ENCODE data around the gene PI4KB. TPM values are rescaled to one million over a fixed set of nuclear protein-coding genes. Genes with fewer than 3 reads are reported as not detected.

Gene PI4KB
- total and polyA plus RNA-seq, 2 experiments from 2014 or later = 15.3 to 25.5 TPM

DNA sequence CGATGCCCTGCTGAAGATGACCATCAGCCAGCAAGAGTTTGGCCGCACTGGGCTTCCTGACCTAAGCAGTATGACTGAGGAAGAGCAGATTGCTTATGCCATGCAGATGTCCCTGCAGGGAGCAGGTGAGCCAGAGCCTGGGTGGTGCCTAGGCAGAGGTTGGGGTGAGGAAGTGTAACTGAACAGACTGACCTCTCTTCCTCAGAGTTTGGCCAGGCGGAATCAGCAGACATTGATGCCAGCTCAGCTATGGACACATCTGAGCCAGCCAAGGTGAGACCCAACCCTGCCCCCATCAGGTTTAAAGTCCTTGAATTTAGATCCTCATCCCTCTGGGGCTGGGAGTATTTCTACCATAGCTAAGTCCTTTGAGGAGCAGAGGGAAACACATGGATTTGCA is 60.9 kb downstream of the PI4KB start (continued):
- TF ChIP-seq ZNF462 (CRISPR knock-in tag; IDR thresholded peaks at IDR 0.05) (no peak), ZNF331 (CRISPR knock-in tag; IDR thresholded peaks at IDR 0.05; ENCODE audit: low read depth) (no peak)

GRCh38 chr1:151265446-151266236 is 61.6 kb downstream of the PI4KB start:
- H3K27ac Mint-ChIP-seq = no peak overlapping the region

GRCh38 chr1:151259351-151259750 is 67.9 kb downstream of the PI4KB start:
- Histone ChIP-seq H3K79me2 (replicated peaks; ENCODE audit: insufficient read depth) (peaks cover 78% of the 10 kb centered on the region), H2AFZ (no peak overlapping the region), H3K27ac (ENCODE audit: low read depth) (no peak overlapping the region), H3K36me3 (ENCODE audit: insufficient read depth) (peaks cover 12% of the 10 kb centered on the region), H3F3A (replicated peaks; ENCODE audit: low read depth) (peaks cover 8% of the 10 kb centered on the region), H3K4me2 (no peak overlapping the region), H3K4me3 (no peak overlapping the region), H3K9me2 (ENCODE audit: insufficient read depth) (no peaks in the 10 kb centered on the region), H3K4me1 (ENCODE audit: insufficient read depth) (peaks cover 6% of the 10 kb centered on the region; the same call in 1 of the 2 replicates), H3K27me3 (ENCODE audit: insufficient read depth) (no peaks in the 10 kb centered on the region), H4K20me1 (replicated peaks; ENCODE audit: insufficient read depth) (peaks cover 25% of the 10 kb centered on the region)
- Mint-ChIP-seq H3K36me3 (ENCODE audit: low read depth) (peaks cover 36% of the 10 kb centered on the region), H3K9me3 (peaks cover 2% of the 10 kb centered on the region; the same call in 1 of the 3 replicates), H3K4me3 (no peak overlapping the region), H3K27ac (no peak overlapping the region), H3K27me3 (ENCODE audit: insufficient read depth, low read depth, poor library complexity) (peaks cover 10% of the 10 kb centered on the region), H3K4me1 (peaks cover 8% of the 10 kb centered on the region)
- ATAC-seq = no peak
- no peak for DNase-seq (ENCODE audit: low spot score)
- no peak for TF ChIP-seq EZH2phosphoT487 (IDR thresholded peaks at IDR 0.05; ENCODE audit: unreplicated experiment)
- no peak for TF ChIP-seq STAT1 (IDR thresholded peaks at IDR 0.05; ENCODE audit: unreplicated experiment)

More at GRCh38 chr1:151265446-151266236, 61.6 kb downstream of the PI4KB start:
- no peak for DNase-seq (ENCODE audit: low spot score)
- no peak overlapping the region for H3K27ac ChIP-seq (ENCODE audit: low read depth)
- peaks cover 23% of the 10 kb centered on the region for H3K79me2 ChIP-seq (replicated peaks; ENCODE audit: insufficient read depth)
- H3K4me3 Mint-ChIP-seq = no peak overlapping the region
- no peak overlapping the region for H3K4me2 ChIP-seq
- no peak overlapping the region for H3K4me3 ChIP-seq
- H3K27me3 ChIP-seq (ENCODE audit: insufficient read depth) = no peaks in the 10 kb centered on the region
- H4K20me1 ChIP-seq (replicated peaks; ENCODE audit: insufficient read depth) = peaks cover 9% of the 10 kb centered on the region
- no peaks in the 10 kb centered on the region for H3K9me3 Mint-ChIP-seq
- no peak overlapping the region for H2AFZ ChIP-seq
- TF ChIP-seq ZNF114 (CRISPR knock-in tag; IDR thresholded peaks at IDR 0.05) = no peak
- no peak for ATAC-seq
- H3K36me3 ChIP-seq (ENCODE audit: insufficient read depth) = peaks cover 39% of the 10 kb centered on the region
- no peaks in the 10 kb centered on the region for H3K4me1 ChIP-seq (ENCODE audit: insufficient read depth)
- peaks cover 11% of the 10 kb centered on the region for H3F3A ChIP-seq (replicated peaks; ENCODE audit: low read depth)
- H3K27me3 Mint-ChIP-seq (ENCODE audit: insufficient read depth, low read depth, poor library complexity) = peaks cover 3% of the 10 kb centered on the region
- H3K9me2 ChIP-seq (ENCODE audit: insufficient read depth) = no peaks in the 10 kb centered on the region
- peaks cover 72% of the 10 kb centered on the region for H3K36me3 Mint-ChIP-seq (ENCODE audit: low read depth)
- peaks cover 2% of the 10 kb centered on the region; the same call in 1 of the 3 replicates for H3K4me1 Mint-ChIP-seq
